ENCODE measurements around the gene MYOF. TPM values are rescaled to one million over a fixed set of nuclear protein-coding genes. Genes with fewer than 3 reads are reported as not detected.
"Not testable (repeated sequence)": the region's sequence is repeated elsewhere in the genome, so short reads cannot be mapped to it uniquely, and the experiment has no call there.

MYOF gene
- total and polyA plus RNA-seq, 4 donors: 23.4 to 194 (median 82.2) TPM

DNA sequence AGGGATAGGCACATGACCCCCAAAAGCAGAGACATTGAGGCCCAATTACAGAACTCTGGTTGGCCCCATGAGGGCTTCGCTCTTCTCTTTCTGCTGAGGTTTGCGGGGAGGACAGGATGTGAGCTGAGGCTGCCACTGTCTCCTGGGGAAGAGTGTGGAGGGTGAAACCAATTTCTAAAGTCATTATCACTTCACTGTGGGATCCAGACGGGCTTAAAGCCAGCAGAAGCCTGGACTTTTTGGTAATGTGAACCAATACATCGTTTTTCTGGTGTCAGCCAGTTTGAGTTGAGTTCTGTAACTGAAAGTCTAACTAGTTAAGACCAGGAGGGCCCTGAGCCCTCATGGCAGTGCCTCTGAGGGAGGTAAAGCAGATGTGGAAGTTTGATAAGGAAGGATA is 163.0 kb downstream of the MYOF start:
- no peaks in the 10 kb centered on the region for H3K9me3 ChIP-seq (ENCODE audit: control insufficient read depth in 4 of 4, insufficient read depth in 3 of 4, low read length in 3 of 4)
- TF ChIP-seq, protein P1, sequence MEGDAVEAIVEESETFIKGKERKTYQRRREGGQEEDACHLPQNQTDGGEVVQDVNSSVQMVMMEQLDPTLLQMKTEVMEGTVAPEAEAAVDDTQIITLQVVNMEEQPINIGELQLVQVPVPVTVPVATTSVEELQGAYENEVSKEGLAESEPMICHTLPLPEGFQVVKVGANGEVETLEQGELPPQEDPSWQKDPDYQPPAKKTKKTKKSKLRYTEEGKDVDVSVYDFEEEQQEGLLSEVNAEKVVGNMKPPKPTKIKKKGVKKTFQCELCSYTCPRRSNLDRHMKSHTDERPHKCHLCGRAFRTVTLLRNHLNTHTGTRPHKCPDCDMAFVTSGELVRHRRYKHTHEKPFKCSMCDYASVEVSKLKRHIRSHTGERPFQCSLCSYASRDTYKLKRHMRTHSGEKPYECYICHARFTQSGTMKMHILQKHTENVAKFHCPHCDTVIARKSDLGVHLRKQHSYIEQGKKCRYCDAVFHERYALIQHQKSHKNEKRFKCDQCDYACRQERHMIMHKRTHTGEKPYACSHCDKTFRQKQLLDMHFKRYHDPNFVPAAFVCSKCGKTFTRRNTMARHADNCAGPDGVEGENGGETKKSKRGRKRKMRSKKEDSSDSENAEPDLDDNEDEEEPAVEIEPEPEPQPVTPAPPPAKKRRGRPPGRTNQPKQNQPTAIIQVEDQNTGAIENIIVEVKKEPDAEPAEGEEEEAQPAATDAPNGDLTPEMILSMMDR (IDR thresholded peaks at IDR 0.05; ENCODE audit: control extremely low read depth, extremely low read depth): no peak
- no peak overlapping the region for H3K4me3 ChIP-seq
- no peak overlapping the region for H3K9ac ChIP-seq (ENCODE audit: insufficient read depth in 1 of 2, low read length in 2 of 2)
- H3K27ac ChIP-seq (ENCODE audit: low read depth in 1 of 2, low read length in 1 of 2): no peak overlapping the region
- H3K36me3 ChIP-seq (ENCODE audit: control insufficient read depth in 4 of 4, insufficient read depth in 4 of 4, low read length in 4 of 4): peaks cover 11 to 38% (median 34%) of the 10 kb centered on the region in 4 donors
- H3K27me3 ChIP-seq (ENCODE audit: control insufficient read depth in 3 of 3, insufficient read depth in 3 of 3, low read length in 2 of 3): no peaks in the 10 kb centered on the region
- WGBS, 2 donors: 66 to 78% methylated on average over 4 of the region's 4 CpGs
- no peaks in the 10 kb centered on the region for H3K4me1 ChIP-seq (ENCODE audit: control insufficient read depth in 5 of 5, insufficient read depth in 5 of 5, low read length in 5 of 5)
- DNase-seq (no peak), ATAC-seq (ENCODE audit: insufficient read depth, low FRiP score) (no peak)

DNA sequence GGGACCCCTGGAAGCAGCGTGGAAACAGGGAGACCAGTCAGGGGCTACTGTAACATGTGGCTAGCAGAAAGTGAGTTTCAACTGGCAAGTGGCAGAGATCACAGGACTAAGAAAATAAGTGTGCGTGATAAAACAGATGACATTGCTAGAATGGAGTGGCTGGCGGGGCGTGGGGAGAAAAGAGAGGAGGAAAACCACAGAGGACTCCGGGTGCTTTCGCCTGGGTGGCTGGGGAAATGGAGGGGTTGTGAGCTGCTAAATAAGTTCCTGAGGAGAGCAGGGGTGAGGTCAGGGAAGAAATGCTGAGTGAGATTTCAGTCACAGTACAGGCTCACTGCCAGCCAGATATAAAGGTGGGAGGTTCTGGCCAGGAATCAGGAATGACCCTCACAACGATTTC is 166.9 kb downstream of the MYOF start:
- no peak for ATAC-seq (ENCODE audit: insufficient read depth, low FRiP score)

DNA sequence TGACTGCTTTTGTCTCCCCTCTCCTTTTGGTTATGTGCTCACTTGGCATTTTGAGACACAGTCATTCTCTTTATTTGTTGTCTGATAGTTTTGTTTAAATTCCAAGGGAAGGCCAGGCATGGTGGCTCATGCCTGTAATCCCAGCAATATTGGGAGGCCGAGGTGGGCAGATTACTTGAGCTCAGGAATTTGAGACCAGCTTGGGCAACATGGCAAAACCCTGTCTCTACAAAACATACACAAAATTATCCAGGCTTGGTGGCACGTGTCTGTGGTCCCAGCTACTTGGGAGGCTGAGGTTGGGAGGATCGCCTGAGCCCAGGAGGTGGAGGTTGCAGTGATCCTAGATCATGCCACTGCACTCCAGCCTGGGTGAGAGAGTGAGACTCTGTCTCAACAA is 167.5 kb downstream of the MYOF start:
- not testable (repeated sequence) for H3K9me3 ChIP-seq (ENCODE audit: control insufficient read depth in 4 of 4, insufficient read depth in 3 of 4, low read length in 3 of 4); H3K27me3 ChIP-seq (ENCODE audit: control insufficient read depth in 3 of 3, insufficient read depth in 3 of 3, low read length in 2 of 3); H3K4me3 ChIP-seq; DNase-seq; H3K27ac ChIP-seq (ENCODE audit: low read depth in 1 of 2, low read length in 1 of 2); H3K4me1 ChIP-seq (ENCODE audit: control insufficient read depth in 5 of 5, insufficient read depth in 5 of 5, low read length in 5 of 5); ATAC-seq (ENCODE audit: insufficient read depth, low FRiP score); H3K9ac ChIP-seq (ENCODE audit: insufficient read depth in 1 of 2, low read length in 2 of 2)
- 89 to 96% methylated on average over 3 of the region's 3 CpGs for WGBS, 2 donors
- peaks cover 15 to 40% (median 32%) of the 10 kb centered on the region in 4 donors for H3K36me3 ChIP-seq (ENCODE audit: control insufficient read depth in 4 of 4, insufficient read depth in 4 of 4, low read length in 4 of 4)

More for the DNA sequence above, 166.9 kb downstream of the MYOF start:
- no peak overlapping the region for H3K9ac ChIP-seq (ENCODE audit: insufficient read depth in 1 of 2, low read length in 2 of 2)
- no peak overlapping the region for H3K27ac ChIP-seq (ENCODE audit: low read depth in 1 of 2, low read length in 1 of 2)
- TF ChIP-seq, protein P1 (IDR thresholded peaks at IDR 0.05; ENCODE audit: control extremely low read depth, extremely low read depth): no peak
- H3K4me3 ChIP-seq: no peak overlapping the region
- H3K36me3 ChIP-seq (ENCODE audit: control insufficient read depth in 4 of 4, insufficient read depth in 4 of 4, low read length in 4 of 4): peaks cover 18 to 38% (median 30%) of the 10 kb centered on the region in 4 donors
- no peaks in the 10 kb centered on the region for H3K4me1 ChIP-seq (ENCODE audit: control insufficient read depth in 5 of 5, insufficient read depth in 5 of 5, low read length in 5 of 5)
- DNase-seq: no peak
- H3K27me3 ChIP-seq (ENCODE audit: control insufficient read depth in 3 of 3, insufficient read depth in 3 of 3, low read length in 2 of 3): no peaks in the 10 kb centered on the region
- H3K9me3 ChIP-seq (ENCODE audit: control insufficient read depth in 4 of 4, insufficient read depth in 3 of 4, low read length in 3 of 4): no peaks in the 10 kb centered on the region
- WGBS, 2 donors: 49 to 70% methylated on average over 7 of the region's 7 CpGs

DNA sequence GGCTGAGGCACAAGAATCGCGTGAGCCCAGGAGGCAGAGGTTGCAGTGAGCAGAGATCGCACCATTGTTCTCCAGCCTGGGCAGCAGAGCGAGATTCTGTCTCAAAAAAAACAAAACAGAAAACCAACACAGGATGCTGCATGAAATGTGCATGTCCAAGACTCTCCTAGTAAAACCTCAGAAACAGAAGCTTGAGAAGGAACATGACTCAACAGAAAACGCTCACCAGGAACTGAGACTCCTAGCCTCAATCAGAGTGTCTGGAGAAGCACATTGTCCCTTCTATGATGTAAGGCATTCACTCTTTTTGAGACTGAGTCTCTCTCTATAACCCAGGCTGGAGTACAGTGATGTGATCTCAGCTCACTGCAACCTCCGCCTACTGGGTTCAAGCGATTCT is 168.3 kb downstream of the MYOF start:
- Histone ChIP-seq H3K27me3 (ENCODE audit: control insufficient read depth in 3 of 3, insufficient read depth in 3 of 3, low read length in 2 of 3) (no peaks in the 10 kb centered on the region), H3K9ac (ENCODE audit: insufficient read depth in 1 of 2, low read length in 2 of 2) (no peak overlapping the region), H3K9me3 (ENCODE audit: control insufficient read depth in 4 of 4, insufficient read depth in 3 of 4, low read length in 3 of 4) (no peaks in the 10 kb centered on the region), H3K4me1 (ENCODE audit: control insufficient read depth in 5 of 5, insufficient read depth in 5 of 5, low read length in 5 of 5) (no peaks in the 10 kb centered on the region), H3K4me3 (no peak overlapping the region), H3K27ac (ENCODE audit: low read depth in 1 of 2, low read length in 1 of 2) (no peak overlapping the region), H3K36me3 (ENCODE audit: control insufficient read depth in 4 of 4, insufficient read depth in 4 of 4, low read length in 4 of 4) (peaks cover 12 to 32% (median 26%) of the 10 kb centered on the region in 4 donors)
- 54 to 74% methylated on average over 7 of the region's 7 CpGs for WGBS, 2 donors
- TF ChIP-seq, protein P1 (IDR thresholded peaks at IDR 0.05; ENCODE audit: control extremely low read depth, extremely low read depth): no peak
- DNase-seq (no peak), ATAC-seq (ENCODE audit: insufficient read depth, low FRiP score) (no peak)
